Measurements from ENCODE around the gene PLEKHH1. TPM values are rescaled to one million over a fixed set of nuclear protein-coding genes. Genes with fewer than 3 reads are reported as not detected.
A peak's percentile ranks its signal among the peaks of the same experiment; 100 is the strongest.

PLEKHH1 gene
- total RNA-seq, 4 donors from 2014 or later, result 71.1 to 123 (median 79.7) TPM

- H3K4me1 ChIP-seq, result no peaks in the 10 kb centered on the region
- in situ Hi-C loops (cut with MboI; ENCODE audit: low pct_ligation_motif_present in 1 of 4, low pct_unique_long_range_greater_than_20kb in 1 of 4, low sequenced_read_pairs in 3 of 4), result loop anchor here in 3 of 4 donors (5.0 to 25.0 kb wide), 3 partner anchors 109 to 149 kb away; no protein-coding TSS in a partner anchor
These were observed 38.3 kb downstream of the PLEKHH1 start for GRCh38 chr14:67571275-67571990.

DNA sequence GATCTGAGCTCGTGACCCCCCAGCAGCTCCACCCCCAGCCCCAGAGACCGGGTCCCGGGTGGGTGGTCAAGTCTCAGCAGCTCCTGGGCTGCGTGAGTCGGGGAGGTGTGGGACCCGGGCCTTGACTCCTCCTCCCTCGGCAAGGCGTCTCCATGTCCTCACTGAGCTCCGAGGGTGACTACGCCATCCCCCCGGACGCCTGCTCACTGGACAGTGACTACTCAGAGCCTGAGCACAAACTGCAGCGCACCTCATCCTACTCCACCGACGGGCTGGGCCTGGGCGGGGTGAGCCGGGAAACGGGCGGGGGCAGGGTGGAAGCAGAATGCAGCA, 38.9 kb downstream of the PLEKHH1 start:
- 73% methylated on average over 15 of the region's 19 CpGs; no CpG with 5 or more reads in 1 of the 2 donors for WGBS, 2 donors (ENCODE audit: low coverage in 1 of 2)
- DNase-seq, result no peak
- TF ChIP-seq CTCF (IDR thresholded peaks at IDR 0.05), result no peak
- no peak for TF ChIP-seq POLR2AphosphoS5 (IDR thresholded peaks at IDR 0.05)
- TF ChIP-seq EP300 (IDR thresholded peaks at IDR 0.05; ENCODE audit: low read depth), result no peak
- no peak for TF ChIP-seq POLR2A (IDR thresholded peaks at IDR 0.05)

More at GRCh38 chr14:67571275-67571990, 38.3 kb downstream of the PLEKHH1 start:
- Histone ChIP-seq H3K27ac (no peak overlapping the region), H3K36me3 (no peaks in the 10 kb centered on the region), H3K27me3 (no peaks in the 10 kb centered on the region), H3K4me3 (no peak overlapping the region), H3K9me3 (no peaks in the 10 kb centered on the region)
- TF ChIP-seq CTCF (IDR thresholded peaks at IDR 0.05), result peak; percentile 75 to 86 (median 83)
- no peak for TF ChIP-seq EP300 (IDR thresholded peaks at IDR 0.05; ENCODE audit: low read depth)
- intact Hi-C loops (cut with DNase I; ENCODE audit: low total_unique reads), result loop anchor here (5.0 kb wide), 1 partner anchor 144 kb away; no protein-coding TSS in a partner anchor
- WGBS, 2 donors (ENCODE audit: low coverage in 1 of 2), result 48% methylated on average over 13 of the region's 14 CpGs; no CpG with 5 or more reads in 1 of the 2 donors
- peak; percentile 70 for DNase-seq

GRCh38 chr14:67572608-67573007, 39.5 kb downstream of the PLEKHH1 start:
- H3K27ac ChIP-seq, result no peak overlapping the region
- in situ Hi-C loops (cut with MboI; ENCODE audit: low pct_ligation_motif_present in 1 of 4, low pct_unique_long_range_greater_than_20kb in 1 of 4, low sequenced_read_pairs in 3 of 4) (loop anchor here in 3 of 4 donors (5.0 to 25.0 kb wide), 3 partner anchors 110 to 150 kb away; no protein-coding TSS in a partner anchor), intact Hi-C loops (cut with DNase I; ENCODE audit: low total_unique reads) (loop anchor here (5.0 kb wide), 1 partner anchor 145 kb away; no protein-coding TSS in a partner anchor)
- no peak for TF ChIP-seq EP300 (IDR thresholded peaks at IDR 0.05; ENCODE audit: low read depth)
- TF ChIP-seq POLR2AphosphoS5 (IDR thresholded peaks at IDR 0.05), result no peak
- TF ChIP-seq CTCF (IDR thresholded peaks at IDR 0.05), result no peak
- no peak for TF ChIP-seq POLR2A (IDR thresholded peaks at IDR 0.05)
- no peaks in the 10 kb centered on the region for H3K9me3 ChIP-seq
- no peaks in the 10 kb centered on the region for H3K36me3 ChIP-seq
- no peak for DNase-seq
- WGBS, 2 donors (ENCODE audit: low coverage in 1 of 2), result 93% methylated on average over 5 of the region's 5 CpGs; no CpG with 5 or more reads in 1 of the 2 donors
- H3K27me3 ChIP-seq, result no peaks in the 10 kb centered on the region
- H3K4me1 ChIP-seq, result no peaks in the 10 kb centered on the region
- no peak overlapping the region for H3K4me3 ChIP-seq

More for the DNA sequence above, 38.9 kb downstream of the PLEKHH1 start:
- H3K27ac ChIP-seq, result no peak overlapping the region
- in situ Hi-C loops (cut with MboI; ENCODE audit: low pct_ligation_motif_present in 1 of 4, low pct_unique_long_range_greater_than_20kb in 1 of 4, low sequenced_read_pairs in 3 of 4), result loop anchor here in 3 of 4 donors (5.0 to 25.0 kb wide), 3 partner anchors 110 to 150 kb away; no protein-coding TSS in a partner anchor
- H3K4me3 ChIP-seq, result no peak overlapping the region
- H3K9me3 ChIP-seq, result no peaks in the 10 kb centered on the region
- H3K27me3 ChIP-seq, result no peaks in the 10 kb centered on the region
- H3K4me1 ChIP-seq, result no peaks in the 10 kb centered on the region
- H3K36me3 ChIP-seq, result no peaks in the 10 kb centered on the region
- intact Hi-C loops (cut with DNase I; ENCODE audit: low total_unique reads), result loop anchor here (5.0 kb wide), 1 partner anchor 145 kb away; no protein-coding TSS in a partner anchor

GRCh38 chr14:67573228-67574010, 40.3 kb downstream of the PLEKHH1 start:
- 82% methylated on average over 15 of the region's 15 CpGs; no CpG with 5 or more reads in 1 of the 2 donors for WGBS, 2 donors (ENCODE audit: low coverage in 1 of 2)
- intact Hi-C loops (cut with DNase I; ENCODE audit: low total_unique reads) (loop anchor here (5.0 kb wide), 1 partner anchor 146 kb away; no protein-coding TSS in a partner anchor), in situ Hi-C loops (cut with MboI; ENCODE audit: low pct_ligation_motif_present in 1 of 4, low pct_unique_long_range_greater_than_20kb in 1 of 4, low sequenced_read_pairs in 3 of 4) (loop anchor here in 3 of 4 donors (5.0 to 25.0 kb wide), 3 partner anchors 111 to 151 kb away; no protein-coding TSS in a partner anchor)
- no peak overlapping the region for H3K27ac ChIP-seq
- H3K4me3 ChIP-seq, result no peak overlapping the region
- no peaks in the 10 kb centered on the region for H3K4me1 ChIP-seq
- no peaks in the 10 kb centered on the region for H3K27me3 ChIP-seq
- no peak for DNase-seq
- H3K9me3 ChIP-seq, result no peaks in the 10 kb centered on the region
- no peaks in the 10 kb centered on the region for H3K36me3 ChIP-seq
- TF ChIP-seq EP300 (IDR thresholded peaks at IDR 0.05; ENCODE audit: low read depth) (no peak), CTCF (IDR thresholded peaks at IDR 0.05) (no peak), POLR2AphosphoS5 (IDR thresholded peaks at IDR 0.05) (no peak), POLR2A (IDR thresholded peaks at IDR 0.05) (no peak)

Measured in transverse colon (tissue), 4 donors.